GM12892 (cell line): ENCODE measurements around the gene ZNF385D.

Experiments used
- POLR2A ChIP-seq: IDR thresholded peaks from 2 replicates; pipeline ENCODE4 v1.6.1; 2011; ENCODE audit warnings: low read depth, low read length, control low read depth
- POLR2AphosphoS5 ChIP-seq: IDR thresholded peaks from 2 replicates; pipeline ENCODE4 v1.6.1; 2011; ENCODE audit warnings: low read depth, low read length, control low read depth
- TAF1 ChIP-seq: IDR thresholded peaks from 2 replicates; pipeline ENCODE4 v1.6.1; 2011; ENCODE audit warnings: low read depth, mild to moderate bottlenecking, control low read depth, low read length, borderline replicate concordance

DNA sequence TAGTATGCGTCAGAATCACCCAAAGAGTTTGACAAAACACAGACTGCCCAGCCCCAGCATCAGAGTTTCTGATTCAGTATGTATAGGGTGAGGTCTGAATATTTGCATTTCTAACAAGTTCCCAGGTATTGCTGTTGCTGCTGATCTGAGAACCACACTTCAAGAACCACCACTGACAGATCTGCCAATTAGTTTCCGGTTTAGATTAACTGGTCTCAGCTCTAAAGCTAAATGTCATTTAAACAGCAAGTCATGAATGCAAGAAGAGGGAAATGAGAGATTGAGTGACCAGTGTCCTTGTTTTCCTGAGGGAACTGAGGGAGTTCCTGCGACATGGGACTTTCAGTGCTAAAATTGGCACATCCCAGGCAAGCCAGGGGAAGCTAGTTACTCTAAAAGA is 305.0 kb downstream of the ZNF385D start:
- TF ChIP-seq POLR2A (no peak), TAF1 (no peak), POLR2AphosphoS5 (no peak)
